HepG2 (cell line): Measurements from ENCODE around the gene AHCYL2. TPM values are rescaled to one million over a fixed set of nuclear protein-coding genes. Genes with fewer than 3 reads are reported as not detected.
A peak's percentile ranks its signal among the peaks of the same experiment; 100 is the strongest.

ENCODE experiments used
- CREM ChIP-seq, 2 experiments: sonication (generic) in 1 of 2; formaldehyde crosslinking in 1 of 2; IDR thresholded peaks; 2 replicates each; pipeline versions ENCODE4 v1.4.0 to v1.6.1; 2016 to 2020; ENCODE audit warnings: antibody characterized with exemption in 1 of 2, mild to moderate bottlenecking in 1 of 2, missing genetic modification reagents in 1 of 2
- GRHL1 ChIP-seq: sonication (generic); formaldehyde crosslinking; conservative IDR thresholded peaks from 2 replicates; pipeline ENCODE4 v1.8.0; 2022; ENCODE audit warnings: missing genetic modification reagents
- HNRNPK ChIP-seq: fragments of 200-400 bp; formaldehyde crosslinking; IDR thresholded peaks from 2 replicates; pipeline ENCODE4 v1.6.1; 2018; ENCODE audit warnings: low read length, low read depth, moderate library complexity, mild to moderate bottlenecking; ENCODE audit not compliant: poor library complexity, severe bottlenecking
- HOXA3 ChIP-seq: sonication (generic); formaldehyde crosslinking; IDR thresholded peaks from 2 replicates; pipeline ENCODE4 v1.5.0; 2020; ENCODE audit warnings: missing genetic modification reagents
- IRF2 ChIP-seq: IDR thresholded peaks from 2 replicates; pipeline ENCODE4 v1.6.1; 2018; ENCODE audit warnings: missing genetic modification reagents, missing compliant biosample characterization
- KLF16 ChIP-seq, 2 experiments: sonication (generic) in 1 of 2; formaldehyde crosslinking in 1 of 2; IDR thresholded peaks; 2 replicates each; pipeline versions ENCODE4 v1.6.1 to v1.8.0; 2016 to 2023; ENCODE audit warnings: missing genetic modification reagents in 2 of 2, missing compliant biosample characterization in 1 of 2
- MYC ChIP-seq: sonication (generic); formaldehyde crosslinking; IDR thresholded peaks from 2 replicates; pipeline ENCODE4 v1.9.0; 2021; ENCODE audit warnings: missing genetic modification reagents, borderline replicate concordance
- ZBED4 ChIP-seq: sonication (generic); formaldehyde crosslinking; IDR thresholded peaks from 2 replicates; pipeline ENCODE4 v1.4.0; 2020; ENCODE audit warnings: missing genetic modification reagents, borderline replicate concordance
- ZC3H4 ChIP-seq: sonication (generic); formaldehyde crosslinking; IDR thresholded peaks from 2 replicates; pipeline ENCODE4 v1.4.0; 2020; ENCODE audit warnings: missing genetic modification reagents, borderline replicate concordance
- ZNF337 ChIP-seq: sonication (generic); formaldehyde crosslinking; IDR thresholded peaks from 2 replicates; pipeline ENCODE4 v1.5.1; 2020; ENCODE audit warnings: missing genetic modification reagents, low read depth, mild to moderate bottlenecking, borderline replicate concordance
- ZNF546 ChIP-seq: sonication (generic); formaldehyde crosslinking; conservative IDR thresholded peaks from 2 replicates; pipeline ENCODE4 v1.8.1; 2023; ENCODE audit warnings: mild to moderate bottlenecking, missing genetic modification reagents
- ZNF737 ChIP-seq: sonication (generic); formaldehyde crosslinking; IDR thresholded peaks from 2 replicates; pipeline ENCODE4 v1.5.0; 2020; ENCODE audit warnings: missing genetic modification reagents, mild to moderate bottlenecking, borderline replicate concordance
- ZSCAN25 ChIP-seq: sonication (generic); formaldehyde crosslinking; IDR thresholded peaks from 2 replicates; pipeline ENCODE4 v1.8.0; 2022; ENCODE audit warnings: mild to moderate bottlenecking, missing genetic modification reagents
- polyA plus RNA-seq, 8 experiments: library from polyadenylated mRNA; depleted of rRNA in 3 of 8; stranded (reverse) in 7 of 8; unstranded in 1 of 8; fragments of >200 nt; fragmentation: Illumina TruSeq in 4 of 8; extraction: Trizol in 4 of 8; gene quantifications; 2 replicates each; pipeline versions ENCODE4 v1.2.1 to v1.2.3, GENCODE V29; 2011 to 2016; ENCODE audit warnings: low read depth in 4 of 8, missing spikeins in 1 of 8, mixed read lengths in 1 of 8; ENCODE audit not compliant: insufficient read depth in 1 of 8
- total RNA-seq, 5 experiments: library from RNA; depleted of rRNA; stranded (reverse); fragments of >200 nt; fragmentation: Illumina TruSeq; extraction: Trizol; gene quantifications; 2 replicates each; pipeline ENCODE4 v1.2.3, GENCODE V29; 2016; ENCODE audit warnings: low read depth in 1 of 5
- TF ChIP-seq, protein P1 (sequence below): sonication (generic); formaldehyde crosslinking; IDR thresholded peaks from 2 replicates; pipeline ENCODE4 v1.8.0; 2022; ENCODE audit warnings: mild to moderate bottlenecking, missing genetic modification reagents, moderate library complexity
- TF ChIP-seq, protein P2 (sequence below): sonication (generic); formaldehyde crosslinking; IDR thresholded peaks from 2 replicates; pipeline ENCODE4 v1.4.0; 2020; ENCODE audit warnings: missing genetic modification reagents
- TF ChIP-seq, protein P3 (sequence below): IDR thresholded peaks from 2 replicates; pipeline ENCODE4 v1.6.1; 2016; ENCODE audit warnings: missing biosample characterization, missing genetic modification reagents, low read depth
- TF ChIP-seq, protein P4 (sequence below): sonication (generic); formaldehyde crosslinking; IDR thresholded peaks from 2 replicates; pipeline ENCODE4 v1.9.0; 2022; ENCODE audit warnings: missing genetic modification reagents, mild to moderate bottlenecking, borderline replicate concordance

AHCYL2 gene
- total and polyA plus RNA-seq, 2 of the 13 experiments (the other 11 are each of a cell fraction or from before 2014, with no cell fraction given), result 9.5 to 14.7 TPM

GRCh38 chr7:129188372-129188891 is 36.4 kb upstream of the AHCYL2 start, which contains the start of gene SMO (continued):
- TF ChIP-seq ZNF546, result 0 out of 2 replicates have a peak, but pooled peaks have one; percentile 47
- no peak for TF ChIP-seq CREM (IDR thresholded peaks at IDR 0.05)
- no peak for TF ChIP-seq CREM (CRISPR knock-in tag; IDR thresholded peaks at IDR 0.05)
- no peak for TF ChIP-seq ZC3H4 (CRISPR knock-in tag)
- no peak for TF ChIP-seq GRHL1 (CRISPR knock-in tag)
- TF ChIP-seq ZNF737 (CRISPR knock-in tag), result no peak
- TF ChIP-seq, protein P1, sequence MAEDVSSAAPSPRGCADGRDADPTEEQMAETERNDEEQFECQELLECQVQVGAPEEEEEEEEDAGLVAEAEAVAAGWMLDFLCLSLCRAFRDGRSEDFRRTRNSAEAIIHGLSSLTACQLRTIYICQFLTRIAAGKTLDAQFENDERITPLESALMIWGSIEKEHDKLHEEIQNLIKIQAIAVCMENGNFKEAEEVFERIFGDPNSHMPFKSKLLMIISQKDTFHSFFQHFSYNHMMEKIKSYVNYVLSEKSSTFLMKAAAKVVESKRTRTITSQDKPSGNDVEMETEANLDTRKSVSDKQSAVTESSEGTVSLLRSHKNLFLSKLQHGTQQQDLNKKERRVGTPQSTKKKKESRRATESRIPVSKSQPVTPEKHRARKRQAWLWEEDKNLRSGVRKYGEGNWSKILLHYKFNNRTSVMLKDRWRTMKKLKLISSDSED (CRISPR knock-in tag), result no peak
- peak; percentile 42; the same call in 1 of the 2 replicates for TF ChIP-seq ZBED4 (CRISPR knock-in tag)
- no peak for TF ChIP-seq ZNF337 (CRISPR knock-in tag)
- TF ChIP-seq ZSCAN25, result peak; percentile 58; the same call in 1 of the 2 replicates
- TF ChIP-seq, protein P2, sequence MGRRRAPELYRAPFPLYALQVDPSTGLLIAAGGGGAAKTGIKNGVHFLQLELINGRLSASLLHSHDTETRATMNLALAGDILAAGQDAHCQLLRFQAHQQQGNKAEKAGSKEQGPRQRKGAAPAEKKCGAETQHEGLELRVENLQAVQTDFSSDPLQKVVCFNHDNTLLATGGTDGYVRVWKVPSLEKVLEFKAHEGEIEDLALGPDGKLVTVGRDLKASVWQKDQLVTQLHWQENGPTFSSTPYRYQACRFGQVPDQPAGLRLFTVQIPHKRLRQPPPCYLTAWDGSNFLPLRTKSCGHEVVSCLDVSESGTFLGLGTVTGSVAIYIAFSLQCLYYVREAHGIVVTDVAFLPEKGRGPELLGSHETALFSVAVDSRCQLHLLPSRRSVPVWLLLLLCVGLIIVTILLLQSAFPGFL, result no peak
- TF ChIP-seq, protein P3, sequence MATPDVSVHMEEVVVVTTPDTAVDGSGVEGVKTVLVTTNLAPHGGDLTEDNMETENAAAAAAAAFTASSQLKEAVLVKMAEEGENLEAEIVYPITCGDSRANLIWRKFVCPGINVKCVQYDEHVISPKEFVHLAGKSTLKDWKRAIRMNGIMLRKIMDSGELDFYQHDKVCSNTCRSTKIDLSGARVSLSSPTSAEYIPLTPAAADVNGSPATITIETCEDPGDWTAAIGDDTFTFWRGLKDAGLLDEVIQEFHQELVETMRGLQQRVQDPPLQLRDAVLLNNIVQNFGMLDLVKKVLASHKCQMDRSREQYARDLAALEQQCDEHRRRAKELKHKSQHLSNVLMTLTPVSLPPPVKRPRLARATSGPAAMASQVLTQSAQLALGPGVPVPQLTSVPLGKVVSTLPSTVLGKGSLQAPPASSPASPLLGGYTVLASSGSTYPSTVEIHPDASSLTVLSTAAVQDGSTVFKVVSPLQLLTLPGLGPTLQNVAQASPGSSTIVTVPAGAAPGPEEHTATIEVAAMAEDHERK, result no peak
- TF ChIP-seq, protein P4, sequence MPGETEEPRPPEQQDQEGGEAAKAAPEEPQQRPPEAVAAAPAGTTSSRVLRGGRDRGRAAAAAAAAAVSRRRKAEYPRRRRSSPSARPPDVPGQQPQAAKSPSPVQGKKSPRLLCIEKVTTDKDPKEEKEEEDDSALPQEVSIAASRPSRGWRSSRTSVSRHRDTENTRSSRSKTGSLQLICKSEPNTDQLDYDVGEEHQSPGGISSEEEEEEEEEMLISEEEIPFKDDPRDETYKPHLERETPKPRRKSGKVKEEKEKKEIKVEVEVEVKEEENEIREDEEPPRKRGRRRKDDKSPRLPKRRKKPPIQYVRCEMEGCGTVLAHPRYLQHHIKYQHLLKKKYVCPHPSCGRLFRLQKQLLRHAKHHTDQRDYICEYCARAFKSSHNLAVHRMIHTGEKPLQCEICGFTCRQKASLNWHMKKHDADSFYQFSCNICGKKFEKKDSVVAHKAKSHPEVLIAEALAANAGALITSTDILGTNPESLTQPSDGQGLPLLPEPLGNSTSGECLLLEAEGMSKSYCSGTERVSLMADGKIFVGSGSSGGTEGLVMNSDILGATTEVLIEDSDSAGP (CRISPR knock-in tag), result peak; percentile 44; the same call in 1 of the 2 replicates
- TF ChIP-seq HOXA3 (CRISPR knock-in tag), result peak; percentile 44
- TF ChIP-seq KLF16 (CRISPR knock-in tag; IDR thresholded peaks at IDR 0.05), result peak in 1 of 2 experiments; percentile 57; a peak in 1 of 4 replicates
- peak; percentile 72 for TF ChIP-seq HNRNPK
- TF ChIP-seq MYC, result peak; percentile 56; the same call in 1 of the 2 replicates
- no peak for TF ChIP-seq IRF2 (CRISPR knock-in tag)
